Measurements from ENCODE around the gene RHOT1.

The RHOT1 gene

DNA sequence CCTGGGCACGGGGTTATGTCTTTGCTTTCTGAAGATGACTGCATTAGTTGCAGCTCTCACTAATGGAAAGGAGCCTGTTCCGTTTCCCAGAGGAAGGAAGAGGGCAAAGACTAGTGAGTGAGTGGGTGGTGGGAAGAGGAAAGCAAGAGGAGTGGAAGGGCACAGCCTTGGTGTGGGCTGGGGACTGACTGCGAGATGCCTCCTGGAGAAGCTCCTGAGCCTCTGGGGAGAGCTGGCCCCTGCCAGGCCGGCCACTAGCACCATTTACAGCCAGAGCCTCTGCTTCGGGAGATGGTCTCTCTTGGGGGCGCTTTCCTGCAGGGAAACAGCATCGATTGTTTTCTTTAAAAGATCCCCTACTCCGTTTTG, 122.5 kb downstream of the RHOT1 start:
- no peak overlapping the region for H3K4me3 ChIP-seq (ENCODE audit: low read depth, low read length)
- DNase-seq (ENCODE audit: low read depth), result no peak

DNA sequence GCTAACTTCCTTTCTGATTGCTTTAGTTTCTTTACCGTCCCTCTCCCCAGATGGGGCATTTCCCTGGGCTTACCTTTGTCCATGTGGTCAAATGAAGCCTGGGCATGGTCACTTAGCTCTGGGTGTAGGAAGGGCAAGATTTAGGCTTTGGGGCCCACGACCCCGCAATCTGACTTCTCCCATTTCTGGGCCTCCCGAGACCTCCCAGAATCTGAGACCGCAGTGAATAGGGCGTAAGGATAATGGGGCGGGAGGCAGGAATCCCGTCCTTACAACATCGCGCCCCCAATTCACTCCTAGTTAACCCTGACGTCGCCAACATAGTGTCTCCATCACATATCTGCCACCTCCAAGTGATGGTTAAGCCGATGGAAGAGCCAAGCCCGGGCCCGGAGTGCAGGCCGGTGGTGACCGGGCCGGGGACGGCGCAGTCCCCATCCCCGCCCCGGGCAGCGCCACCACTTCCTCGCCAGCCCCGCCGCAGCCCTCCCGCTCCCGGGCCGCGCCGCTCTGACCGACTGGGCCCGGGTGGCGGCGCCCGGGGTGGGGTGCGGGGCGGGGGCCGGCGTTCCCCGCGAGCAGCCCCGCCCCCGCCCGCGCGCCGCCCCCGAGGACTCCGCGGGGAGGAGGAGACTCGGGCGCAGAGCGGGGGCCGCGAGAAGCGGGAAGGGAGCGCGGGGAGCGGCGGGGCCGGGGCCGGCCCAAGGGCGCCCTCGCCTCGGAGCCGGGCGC, 123.1 kb downstream of the RHOT1 start, which contains the start of gene RHBDL3:
TSS of gene RHBDL3 (plus strand) at position 641 of the 732 bp plus-strand sequence. CDS start 358 bp downstream, outside the sequence.
- DNase-seq (ENCODE audit: low read depth), result no peak
- peak within 1 kb of the TSS; percentile 47 for H3K4me3 ChIP-seq (ENCODE audit: low read depth, low read length)

DNA sequence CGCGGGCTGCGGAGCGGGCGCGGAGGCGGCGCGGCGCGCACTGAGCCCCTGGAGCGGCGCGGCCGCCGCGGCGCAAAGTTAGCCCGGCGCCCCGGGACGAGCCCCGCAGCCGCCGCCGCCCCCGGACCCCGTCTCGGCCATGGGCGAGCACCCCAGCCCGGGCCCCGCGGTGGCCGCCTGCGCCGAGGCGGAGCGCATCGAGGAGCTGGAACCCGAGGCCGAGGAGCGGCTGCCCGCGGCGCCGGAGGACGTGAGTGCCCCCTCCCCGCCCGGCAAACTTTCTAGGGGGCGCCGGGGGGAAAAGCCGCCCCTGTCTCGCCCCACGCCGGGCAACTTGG, 123.7 kb downstream of the RHOT1 start:
- H3K4me3 ChIP-seq (ENCODE audit: low read depth, low read length), result peak overlapping the region; percentile 47
- no peak for DNase-seq (ENCODE audit: low read depth)

DNA sequence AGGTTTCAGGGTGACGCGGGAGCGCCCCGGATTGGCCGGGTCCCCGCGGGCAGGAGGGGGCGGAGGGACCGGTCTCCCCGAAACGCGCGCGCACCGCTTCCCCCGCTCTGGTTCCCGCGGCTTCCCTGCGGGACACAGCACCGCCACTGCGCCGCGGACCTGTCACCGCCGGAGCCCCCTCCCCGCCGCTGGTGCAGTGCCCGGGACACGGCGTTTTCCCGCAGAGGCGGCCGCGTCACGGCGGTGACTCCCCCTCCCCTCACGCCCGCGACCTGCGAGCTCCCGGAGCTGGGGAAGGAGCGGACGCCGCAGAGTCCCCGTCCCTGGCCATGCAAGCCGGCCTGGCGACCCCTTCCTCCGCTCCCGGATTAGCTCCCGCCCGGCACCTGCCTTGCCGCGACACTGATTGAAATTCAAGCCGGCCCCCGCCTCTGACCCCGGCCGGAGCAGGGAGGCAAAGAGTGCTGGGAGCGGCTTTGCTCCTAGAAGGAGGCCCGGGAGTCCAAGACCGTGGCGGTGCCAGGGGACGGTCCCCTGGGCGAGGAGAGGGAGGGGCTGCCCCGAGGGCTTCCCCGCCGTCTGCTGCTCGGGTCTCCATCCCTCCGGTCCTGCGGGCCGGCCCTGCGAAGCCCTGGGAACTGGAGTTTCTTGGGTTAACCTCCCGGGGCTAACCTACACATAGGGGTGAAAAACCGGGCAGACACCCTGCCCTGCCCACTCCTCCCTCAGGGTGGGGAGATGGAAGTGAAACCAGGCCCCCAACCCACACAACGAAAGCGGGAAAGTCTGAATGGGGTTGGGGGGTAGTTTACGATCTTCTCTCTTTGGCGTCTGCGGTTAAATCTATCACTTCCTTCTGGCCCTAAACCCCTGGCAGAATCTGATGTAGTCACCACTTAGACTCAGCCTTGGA, 124.3 kb downstream of the RHOT1 start:
- DNase-seq (ENCODE audit: low read depth), result no peak
- peak overlapping the region; percentile 47 for H3K4me3 ChIP-seq (ENCODE audit: low read depth, low read length)

DNA sequence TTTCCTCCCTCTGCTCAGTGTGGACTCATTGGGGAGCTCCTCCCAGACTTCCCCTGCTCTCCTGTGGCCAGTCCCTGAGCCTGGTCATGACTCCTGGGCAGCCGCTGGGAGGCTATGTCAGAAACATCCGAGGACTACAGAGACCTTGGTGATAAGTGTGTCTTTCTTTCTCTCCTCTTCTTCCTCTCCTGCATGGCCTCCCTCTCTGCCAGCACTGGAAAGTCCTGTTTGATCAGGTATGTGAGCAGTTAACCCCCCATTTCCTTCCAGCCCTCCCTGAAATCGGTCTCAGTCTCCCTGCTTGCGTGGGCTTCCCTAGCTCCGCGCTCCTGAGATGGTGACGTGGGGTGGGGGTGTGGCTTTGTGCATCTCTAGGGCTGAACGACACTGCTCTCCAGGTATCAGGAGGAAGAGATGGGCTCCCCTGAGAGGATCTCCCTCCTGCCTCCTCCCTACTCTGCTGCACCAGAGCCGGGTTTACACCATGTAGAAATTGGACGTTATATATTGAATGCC, 125.4 kb downstream of the RHOT1 start:
- H3K4me3 ChIP-seq (ENCODE audit: low read depth, low read length), result no peak overlapping the region
- no peak for DNase-seq (ENCODE audit: low read depth)

DNA sequence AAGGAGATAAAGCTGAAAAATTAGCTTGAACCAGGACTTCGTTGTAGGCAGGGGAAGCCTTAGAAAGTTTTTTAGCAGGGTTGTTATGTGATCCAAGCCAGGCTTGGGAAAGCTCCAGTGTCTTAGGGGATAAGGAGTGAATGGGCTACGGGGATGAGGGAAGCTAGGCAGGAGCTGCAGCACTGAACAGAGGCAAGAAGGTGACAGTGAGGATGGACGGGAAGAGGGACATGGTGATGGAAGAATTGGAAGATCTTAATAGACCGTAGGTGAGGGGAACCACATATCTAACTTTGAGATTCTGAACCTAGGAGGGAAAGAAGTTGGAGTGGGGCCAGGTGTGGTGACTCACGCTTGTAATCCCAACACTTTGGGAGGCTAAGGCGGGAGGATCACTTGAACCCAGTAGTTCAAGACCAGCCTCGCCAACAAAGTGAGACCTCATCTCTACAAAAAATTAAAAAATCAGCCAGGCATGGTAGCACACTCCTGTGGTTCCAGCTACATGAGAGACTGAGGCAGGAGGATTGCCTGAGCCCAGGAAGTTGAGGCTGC, 126.5 kb downstream of the RHOT1 start:
- H3K4me3 ChIP-seq (ENCODE audit: low read depth, low read length), result no peak overlapping the region
- DNase-seq (ENCODE audit: low read depth), result no peak

DNA sequence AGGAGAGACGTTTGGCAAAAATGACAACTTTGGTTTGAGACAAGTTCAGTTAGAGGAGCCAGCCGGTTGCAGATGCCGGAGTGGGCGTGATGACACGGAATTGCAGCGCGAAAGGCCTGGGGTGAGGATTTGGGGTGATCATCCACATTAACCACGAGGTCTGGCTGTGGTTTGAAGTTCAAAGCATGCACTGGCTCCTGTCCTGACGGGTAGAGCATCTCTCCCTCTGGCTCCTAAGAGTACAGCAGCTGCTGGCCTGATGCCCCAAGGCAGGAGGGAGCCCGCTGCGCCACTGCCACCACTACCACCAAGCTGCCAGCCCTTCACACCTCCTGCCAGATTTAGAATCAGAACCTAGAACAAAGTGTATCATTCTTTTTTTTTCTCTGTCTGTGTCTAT, 127.1 kb downstream of the RHOT1 start:
- H3K4me3 ChIP-seq (ENCODE audit: low read depth, low read length), result no peak overlapping the region
- DNase-seq (ENCODE audit: low read depth), result no peak

DNA sequence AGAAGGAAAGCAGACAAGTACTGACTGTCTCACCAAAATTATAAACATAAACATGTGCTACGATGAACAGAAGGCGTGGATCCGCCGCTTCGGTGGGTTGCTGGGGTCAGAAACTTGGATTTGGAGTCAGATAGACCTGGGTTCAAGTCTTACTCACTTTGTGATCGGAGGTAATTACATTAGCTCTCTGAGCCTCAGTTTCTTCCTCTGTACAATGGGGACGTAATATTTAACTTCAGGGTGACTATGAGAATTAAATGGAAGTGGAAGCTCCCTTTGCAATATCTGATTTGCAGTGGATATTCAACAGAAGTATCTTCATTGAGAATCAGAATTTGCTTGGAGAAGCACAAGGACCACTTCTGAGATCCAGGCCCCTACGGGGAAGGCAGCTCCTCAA, 129.5 kb downstream of the RHOT1 start:
- DNase-seq (ENCODE audit: low read depth), result no peak
- H3K4me3 ChIP-seq (ENCODE audit: low read depth, low read length), result no peak overlapping the region

DNA sequence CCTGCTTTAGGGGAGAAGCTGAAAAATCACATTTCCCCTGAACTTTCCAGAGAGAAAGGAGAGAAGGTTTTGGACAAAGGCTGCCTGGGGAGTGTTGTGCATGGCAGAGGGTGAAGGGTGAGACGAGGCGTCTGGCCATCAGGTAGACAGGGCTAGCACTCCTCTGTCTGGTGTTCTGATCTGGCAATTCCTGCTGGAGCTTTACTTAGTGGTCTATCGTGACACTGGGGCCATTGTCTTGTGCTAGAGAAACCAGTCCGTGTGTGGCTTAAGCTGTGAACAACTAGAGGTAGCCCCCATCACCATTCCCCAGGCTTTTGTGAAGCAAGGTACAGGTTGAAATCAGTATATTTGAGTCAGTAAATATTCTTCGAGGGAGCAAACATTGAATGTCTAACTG, 131.8 kb downstream of the RHOT1 start:
- no peak for DNase-seq (ENCODE audit: low read depth)
- no peak overlapping the region for H3K4me3 ChIP-seq (ENCODE audit: low read depth, low read length)

DNA sequence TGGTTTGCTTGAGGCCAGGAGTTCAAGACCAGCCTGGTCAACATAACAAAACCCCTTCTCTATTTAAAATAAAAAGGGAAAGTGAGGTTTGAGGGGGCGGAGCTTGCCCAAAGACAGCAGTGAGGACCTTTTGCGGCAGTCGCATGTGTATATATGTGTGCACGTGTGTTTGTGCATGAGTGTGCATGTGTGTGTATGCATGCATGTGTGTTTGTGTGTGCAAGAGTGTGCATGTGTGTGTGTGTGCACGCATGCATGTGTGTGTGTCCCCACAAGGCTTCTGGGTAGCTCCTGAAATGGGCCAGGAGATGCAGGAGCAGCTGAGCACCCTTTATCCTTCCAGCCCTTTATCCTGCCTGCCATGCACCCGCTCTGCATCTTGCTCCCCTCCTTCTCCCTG, 132.3 kb downstream of the RHOT1 start:
- H3K4me3 ChIP-seq (ENCODE audit: low read depth, low read length), result no peak overlapping the region

More for the DNA sequence above, 132.3 kb downstream of the RHOT1 start:
- DNase-seq (ENCODE audit: low read depth), result no peak

Data from skeletal muscle cell (primary cell).